ENCODE data around the gene PIP5KL1. TPM values are rescaled to one million over a fixed set of nuclear protein-coding genes. Genes with fewer than 3 reads are reported as not detected.
"Not testable (repeated sequence)": the region's sequence is repeated elsewhere in the genome, so short reads cannot be mapped to it uniquely, and the experiment has no call there.

The PIP5KL1 gene
- total RNA-seq, 1 donor from 2014 or later, result 1.2 TPM

DNA sequence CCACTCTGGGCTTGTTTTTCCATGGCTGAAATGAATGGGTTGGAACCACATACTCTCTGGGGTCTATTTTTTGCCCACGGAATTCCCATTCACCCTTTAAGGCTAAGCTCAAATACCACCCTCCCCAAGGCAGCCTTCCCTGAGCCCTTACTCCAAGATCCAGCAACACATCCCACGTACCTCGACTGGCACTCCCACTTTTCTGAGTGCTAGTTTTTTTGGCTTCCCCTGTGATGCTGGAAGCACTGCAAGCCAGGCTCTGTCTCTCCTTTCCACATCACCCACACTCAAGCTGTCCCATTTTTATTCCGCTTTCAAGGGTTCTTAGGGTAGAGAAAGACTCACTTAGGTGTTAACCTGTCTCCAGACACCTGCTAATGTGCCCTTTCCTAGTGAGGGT, 37.2 kb downstream of the PIP5KL1 start:
- intact Hi-C loops (cut with micrococcal nuclease), result no loop called here
- H3K27ac Mint-ChIP-seq, result no peak overlapping the region
- H3K4me3 Mint-ChIP-seq, result no peak overlapping the region
- peaks cover 22% of the 10 kb centered on the region for H3K4me1 Mint-ChIP-seq (ENCODE audit: low read depth)
- no peaks in the 10 kb centered on the region for H3K27me3 Mint-ChIP-seq (ENCODE audit: insufficient read depth)
- DNase-seq (ENCODE audit: low spot score), result no peak
- peaks cover 14% of the 10 kb centered on the region for H3K9me3 Mint-ChIP-seq
- H3K36me3 Mint-ChIP-seq (ENCODE audit: low read depth), result peaks cover 62% of the 10 kb centered on the region

DNA sequence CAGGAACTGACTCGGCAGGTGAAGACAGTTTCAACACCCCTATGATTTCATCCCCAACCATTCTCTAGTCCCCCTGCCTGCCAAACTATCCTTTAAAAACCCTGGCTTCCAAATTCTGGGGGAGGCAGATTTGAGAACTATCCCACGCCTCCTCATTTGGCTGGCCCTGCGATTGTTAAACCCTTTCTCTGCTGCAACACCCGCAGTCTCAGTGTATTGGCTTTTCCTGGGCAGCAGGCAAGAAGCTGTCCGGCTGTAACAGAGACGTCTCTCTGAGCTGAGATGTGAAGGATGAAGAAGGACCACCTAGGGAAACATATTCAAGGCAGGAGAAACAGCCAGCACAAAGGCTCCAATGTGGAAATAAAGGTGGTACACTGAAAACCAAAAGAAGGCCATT, 37.7 kb downstream of the PIP5KL1 start:
- H3K27ac Mint-ChIP-seq, result no peak overlapping the region
- H3K27me3 Mint-ChIP-seq (ENCODE audit: insufficient read depth), result no peaks in the 10 kb centered on the region
- intact Hi-C loops (cut with micrococcal nuclease), result no loop called here
- H3K36me3 Mint-ChIP-seq (ENCODE audit: low read depth), result peaks cover 62% of the 10 kb centered on the region
- DNase-seq (ENCODE audit: low spot score), result no peak
- peaks cover 20% of the 10 kb centered on the region for H3K4me1 Mint-ChIP-seq (ENCODE audit: low read depth)
- no peak overlapping the region for H3K4me3 Mint-ChIP-seq
- peaks cover 14% of the 10 kb centered on the region for H3K9me3 Mint-ChIP-seq

DNA sequence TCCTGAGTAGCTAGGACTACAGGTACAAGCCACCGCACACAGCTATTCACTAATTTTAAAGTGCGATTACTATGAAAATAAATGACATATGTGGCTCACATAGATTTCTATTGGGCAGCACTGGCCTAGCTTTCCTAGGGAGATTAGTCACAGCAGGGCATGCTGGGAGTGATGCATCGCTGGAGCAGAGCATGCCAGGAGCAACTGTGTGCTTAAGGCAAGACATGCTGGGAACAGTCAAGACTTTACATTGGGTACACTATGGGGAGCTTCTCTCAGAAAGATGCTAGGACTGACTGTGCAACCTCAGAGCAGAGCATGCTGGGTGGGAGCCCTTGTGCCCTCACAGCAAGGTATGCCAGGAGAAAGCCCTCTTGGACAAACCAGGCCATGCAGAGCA, 40.5 kb downstream of the PIP5KL1 start:
- Mint-ChIP-seq H3K27ac (no peak overlapping the region), H3K36me3 (ENCODE audit: low read depth) (peaks cover 58% of the 10 kb centered on the region), H3K4me1 (ENCODE audit: low read depth) (peaks cover 20% of the 10 kb centered on the region), H3K27me3 (ENCODE audit: insufficient read depth) (no peaks in the 10 kb centered on the region), H3K9me3 (peaks cover 8% of the 10 kb centered on the region), H3K4me3 (no peak overlapping the region)
- DNase-seq (ENCODE audit: low spot score), result no peak
- intact Hi-C loops (cut with micrococcal nuclease), result no loop called here

DNA sequence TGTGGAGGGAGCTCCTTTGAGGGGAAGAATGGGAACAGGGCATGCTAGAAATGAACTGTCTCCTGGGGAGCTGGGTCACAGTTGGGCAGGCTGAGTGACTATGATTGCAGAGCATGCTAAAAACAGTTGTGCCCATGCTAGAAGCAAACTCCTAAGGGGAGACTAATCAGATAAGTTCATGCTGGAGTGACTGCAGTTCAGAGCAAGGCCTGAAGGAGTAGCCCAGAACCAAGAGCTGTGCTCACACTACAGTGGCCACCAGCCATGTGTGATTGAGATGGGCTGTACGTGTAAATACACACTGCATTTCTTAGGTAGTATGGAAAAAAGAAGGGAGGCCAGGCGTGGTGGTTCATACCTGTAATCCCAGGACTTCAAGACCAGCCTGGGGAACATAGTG, 42.8 kb downstream of the PIP5KL1 start:
- H3K27me3 Mint-ChIP-seq (ENCODE audit: insufficient read depth), result no peaks in the 10 kb centered on the region
- H3K9me3 Mint-ChIP-seq, result no peaks in the 10 kb centered on the region
- H3K36me3 Mint-ChIP-seq (ENCODE audit: low read depth), result peaks cover 47% of the 10 kb centered on the region
- H3K4me1 Mint-ChIP-seq (ENCODE audit: low read depth), result peaks cover 20% of the 10 kb centered on the region
- no peak for DNase-seq (ENCODE audit: low spot score)
- intact Hi-C loops (cut with micrococcal nuclease), result no loop called here
- H3K27ac Mint-ChIP-seq, result no peak overlapping the region
- no peak overlapping the region for H3K4me3 Mint-ChIP-seq

DNA sequence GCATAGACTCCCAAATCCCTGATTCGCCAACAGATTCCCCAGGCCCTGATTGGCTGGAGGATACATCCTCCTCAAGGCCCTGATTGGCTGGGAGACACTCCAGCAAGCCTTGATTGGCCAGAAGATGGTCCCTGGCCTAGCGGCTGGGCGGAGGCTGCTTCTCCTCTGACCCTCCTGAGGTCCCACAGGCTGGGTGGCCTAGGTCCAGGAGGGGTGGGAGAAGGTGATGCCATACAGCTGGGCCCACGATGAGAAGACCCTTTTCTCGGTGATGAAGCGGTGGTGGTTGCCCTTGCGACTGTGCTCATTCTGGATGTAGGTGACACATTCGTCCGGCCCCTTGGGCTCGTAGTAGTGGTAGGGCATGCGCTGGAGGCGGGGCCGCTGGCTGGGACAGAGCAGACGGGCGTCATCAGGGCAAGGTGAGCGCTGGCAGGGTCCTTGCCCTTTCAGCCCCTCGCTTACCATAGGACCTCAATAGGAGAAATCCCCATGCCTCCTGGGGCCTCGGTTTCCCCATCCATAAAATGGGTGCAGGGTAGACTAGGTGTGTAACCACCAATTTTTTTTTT, 44.1 kb downstream of the PIP5KL1 start:
- Mint-ChIP-seq H3K4me1 (ENCODE audit: low read depth) (peaks cover 15% of the 10 kb centered on the region), H3K9me3 (no peaks in the 10 kb centered on the region), H3K36me3 (ENCODE audit: low read depth) (peaks cover 44% of the 10 kb centered on the region), H3K4me3 (no peak overlapping the region), H3K27me3 (ENCODE audit: insufficient read depth) (no peaks in the 10 kb centered on the region), H3K27ac (no peak overlapping the region)
- intact Hi-C loops (cut with micrococcal nuclease), result no loop called here
- no peak for DNase-seq (ENCODE audit: low spot score)

DNA sequence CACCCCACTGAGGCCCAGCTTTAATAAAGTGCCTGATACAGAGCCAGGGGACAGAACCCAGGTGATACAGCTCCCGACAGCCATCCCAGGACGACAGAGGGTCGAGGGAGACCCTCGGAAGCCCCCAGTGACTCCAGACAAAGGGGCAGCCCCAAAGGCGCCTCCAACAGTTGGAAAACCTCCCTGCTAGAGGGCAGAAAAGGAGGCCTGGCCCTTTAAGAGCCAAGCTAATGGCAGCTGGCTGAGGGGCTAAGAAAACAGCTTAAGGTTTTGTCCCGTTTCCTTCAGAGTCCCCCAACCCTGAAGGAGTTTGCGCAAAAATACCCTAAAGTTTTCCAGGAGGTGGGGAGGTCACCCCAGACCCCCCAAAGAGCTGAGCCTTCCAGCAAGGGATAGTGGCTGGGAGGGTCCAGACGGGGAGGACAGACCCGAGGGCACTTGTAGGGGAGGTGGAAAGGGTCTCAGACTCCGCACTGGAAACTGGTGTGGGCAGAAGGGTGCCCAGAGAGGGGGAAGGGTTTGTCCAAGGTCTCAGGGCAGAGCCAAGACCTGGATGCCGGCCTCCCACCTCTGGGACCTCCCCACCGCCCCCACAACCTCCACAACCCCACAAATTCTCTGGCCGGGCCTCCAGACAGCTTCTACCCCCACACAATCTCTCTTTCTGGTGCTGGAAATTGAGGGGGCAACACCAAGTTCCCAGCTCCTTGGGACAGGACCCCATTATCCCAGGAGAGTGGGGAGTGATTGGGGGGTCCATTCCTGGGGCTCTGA, 44.9 kb downstream of the PIP5KL1 start:
- Mint-ChIP-seq H3K4me1 (ENCODE audit: low read depth) (peaks cover 15% of the 10 kb centered on the region), H3K9me3 (no peaks in the 10 kb centered on the region), H3K27ac (no peak overlapping the region), H3K27me3 (ENCODE audit: insufficient read depth) (no peaks in the 10 kb centered on the region), H3K4me3 (no peak overlapping the region), H3K36me3 (ENCODE audit: low read depth) (peaks cover 39% of the 10 kb centered on the region)
- no peak for DNase-seq (ENCODE audit: low spot score)
- intact Hi-C loops (cut with micrococcal nuclease), result no loop called here

DNA sequence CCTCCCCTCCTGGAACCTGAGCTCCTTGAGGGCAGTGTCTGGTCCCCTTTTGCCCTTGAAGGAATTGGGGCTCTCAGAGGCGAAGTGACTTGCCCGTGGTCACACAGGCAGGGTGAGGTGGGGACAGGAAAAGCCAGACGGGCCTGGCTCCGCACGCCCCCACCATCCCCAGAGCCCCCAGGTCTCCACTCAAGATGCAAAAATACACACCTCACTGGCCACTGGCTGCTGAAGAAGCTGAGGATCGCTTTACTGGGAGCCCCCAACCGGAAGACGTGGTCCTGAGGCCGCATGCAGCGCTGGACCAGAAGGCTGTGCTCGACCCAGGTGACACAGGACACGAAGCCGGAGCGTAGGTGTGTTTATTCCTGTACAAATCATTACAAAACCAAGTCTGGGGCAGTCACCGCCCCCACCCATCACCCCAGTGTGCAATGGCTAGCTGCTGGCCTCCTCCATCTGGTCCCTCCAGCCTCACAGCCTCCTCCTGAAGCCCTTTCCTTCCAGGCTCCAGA, 45.5 kb downstream of the PIP5KL1 start:
- Mint-ChIP-seq H3K9me3 (no peaks in the 10 kb centered on the region), H3K27me3 (ENCODE audit: insufficient read depth) (no peaks in the 10 kb centered on the region), H3K4me1 (ENCODE audit: low read depth) (peaks cover 15% of the 10 kb centered on the region), H3K36me3 (ENCODE audit: low read depth) (peaks cover 34% of the 10 kb centered on the region), H3K27ac (no peak overlapping the region), H3K4me3 (no peak overlapping the region)
- DNase-seq (ENCODE audit: low spot score), result no peak
- intact Hi-C loops (cut with micrococcal nuclease), result loop anchor here (5.0 kb wide), 1 partner anchor 32 kb away; the partner anchor contains the start of gene ST6GALNAC4

DNA sequence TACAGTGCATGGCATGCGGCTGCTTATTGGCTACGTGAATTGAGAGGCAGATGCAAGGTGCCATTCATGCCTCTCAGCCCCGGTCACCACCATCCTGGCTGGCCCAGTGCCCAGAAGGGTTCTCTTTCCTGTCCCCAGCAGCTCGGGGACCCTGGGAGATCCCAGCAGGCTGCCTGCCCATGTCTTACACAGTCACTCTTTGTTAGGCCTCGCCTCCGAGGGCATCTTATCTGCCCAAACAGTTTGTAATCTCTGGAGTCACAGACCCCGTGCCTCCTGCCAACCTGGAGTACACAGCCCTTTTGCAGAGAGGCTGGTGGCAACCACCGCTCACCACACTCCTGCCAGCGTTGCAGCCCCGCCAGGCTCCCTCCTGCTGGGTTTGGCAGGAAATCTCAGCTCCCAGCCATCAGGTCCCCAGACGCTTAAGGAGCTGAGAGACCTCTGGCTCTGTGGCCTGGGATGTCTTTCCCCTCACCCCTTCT, 46.1 kb downstream of the PIP5KL1 start:
- intact Hi-C loops (cut with micrococcal nuclease), result loop anchor here (5.0 kb wide), 1 partner anchor 33 kb away; the partner anchor contains the start of gene ST6GALNAC4
- no peaks in the 10 kb centered on the region for H3K27me3 Mint-ChIP-seq (ENCODE audit: insufficient read depth)
- H3K27ac Mint-ChIP-seq, result no peak overlapping the region
- no peak for DNase-seq (ENCODE audit: low spot score)
- peaks cover 15% of the 10 kb centered on the region for H3K4me1 Mint-ChIP-seq (ENCODE audit: low read depth)
- H3K4me3 Mint-ChIP-seq, result no peak overlapping the region
- peaks cover 33% of the 10 kb centered on the region for H3K36me3 Mint-ChIP-seq (ENCODE audit: low read depth)
- no peaks in the 10 kb centered on the region for H3K9me3 Mint-ChIP-seq

DNA sequence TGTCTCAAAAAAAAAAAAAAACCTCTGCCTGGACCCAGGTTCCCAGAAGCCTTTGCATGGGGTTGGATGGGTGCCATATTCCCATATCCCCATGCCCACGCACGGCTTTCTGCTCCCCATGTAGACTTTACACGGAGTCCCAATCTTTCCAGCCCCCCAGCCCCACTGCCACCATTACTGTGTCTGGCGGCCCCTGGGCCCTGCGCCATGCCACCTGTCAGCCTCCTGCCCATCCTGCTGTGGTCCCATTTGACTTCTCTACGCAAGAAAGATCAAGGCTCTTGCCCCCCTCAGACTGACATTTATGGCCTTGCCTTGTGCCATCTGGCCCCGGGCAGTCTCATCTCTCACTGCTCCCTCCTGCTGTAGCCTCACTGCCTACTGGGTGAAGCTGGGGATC, 46.6 kb downstream of the PIP5KL1 start:
- Mint-ChIP-seq H3K9me3 (no peaks in the 10 kb centered on the region), H3K4me1 (ENCODE audit: low read depth) (peaks cover 15% of the 10 kb centered on the region), H3K27ac (no peak overlapping the region), H3K36me3 (ENCODE audit: low read depth) (peaks cover 35% of the 10 kb centered on the region), H3K4me3 (no peak overlapping the region), H3K27me3 (ENCODE audit: insufficient read depth) (no peaks in the 10 kb centered on the region)
- intact Hi-C loops (cut with micrococcal nuclease), result loop anchor here (5.0 kb wide), 1 partner anchor 33 kb away; the partner anchor contains the start of gene ST6GALNAC4
- DNase-seq (ENCODE audit: low spot score), result no peak

DNA sequence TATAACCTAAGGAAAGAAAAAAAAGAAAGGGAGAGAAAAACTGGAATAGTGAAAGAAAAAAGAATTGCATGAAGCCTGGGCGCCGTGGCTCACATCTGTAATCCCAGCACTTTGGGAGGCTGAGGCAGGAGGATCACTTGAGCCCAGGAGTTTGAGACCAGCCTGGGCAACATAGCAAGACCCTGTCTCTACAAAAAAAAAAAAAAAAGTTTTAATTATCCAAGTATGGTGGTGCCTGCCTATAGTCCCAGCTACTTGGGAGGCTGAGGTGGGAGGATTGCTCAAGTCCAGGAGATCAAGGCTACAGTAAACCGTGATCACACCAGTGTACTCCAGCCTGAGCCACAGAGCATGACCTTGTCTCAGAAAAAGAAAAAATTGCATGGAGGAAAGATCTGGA, 48.9 kb downstream of the PIP5KL1 start:
- H3K4me3 Mint-ChIP-seq; H3K27ac Mint-ChIP-seq; H3K27me3 Mint-ChIP-seq (ENCODE audit: insufficient read depth); DNase-seq (ENCODE audit: low spot score); H3K9me3 Mint-ChIP-seq: not testable (repeated sequence)
- H3K4me1 Mint-ChIP-seq (ENCODE audit: low read depth), result peaks cover 19% of the 10 kb centered on the region
- peaks cover 28% of the 10 kb centered on the region for H3K36me3 Mint-ChIP-seq (ENCODE audit: low read depth)
- intact Hi-C loops (cut with micrococcal nuclease), result loop anchor here (5.0 kb wide), 1 partner anchor 36 kb away; the partner anchor contains the start of gene ST6GALNAC4

DNA sequence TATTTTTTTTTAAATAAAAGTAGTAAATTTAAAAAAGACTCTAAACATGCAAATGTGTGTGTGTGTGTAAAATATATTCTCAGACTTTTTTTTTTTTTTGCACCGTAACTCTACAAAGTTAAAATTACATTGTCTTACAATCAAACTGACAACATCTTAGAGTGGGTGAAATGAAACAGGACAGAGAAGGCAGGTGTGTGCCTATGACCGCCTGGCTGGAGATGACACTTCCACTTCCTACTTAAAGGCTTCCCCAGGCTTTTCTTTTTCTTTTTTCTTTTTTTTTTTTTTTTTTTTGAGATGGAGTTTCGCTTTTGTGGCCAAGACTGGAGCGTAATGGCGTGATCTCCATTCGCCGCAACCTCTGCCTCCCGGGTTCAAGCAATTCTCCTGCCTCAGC, 50.4 kb downstream of the PIP5KL1 start:
- no peak for DNase-seq (ENCODE audit: low spot score)
- H3K4me3 Mint-ChIP-seq, result no peak overlapping the region
- no peaks in the 10 kb centered on the region for H3K9me3 Mint-ChIP-seq
- no peak overlapping the region for H3K27ac Mint-ChIP-seq
- peaks cover 6% of the 10 kb centered on the region for H3K27me3 Mint-ChIP-seq (ENCODE audit: insufficient read depth)
- H3K4me1 Mint-ChIP-seq (ENCODE audit: low read depth), result peaks cover 19% of the 10 kb centered on the region
- intact Hi-C loops (cut with micrococcal nuclease), result loop anchor here (5.0 kb wide), 1 partner anchor 37 kb away; the partner anchor contains the start of gene ST6GALNAC4
- H3K36me3 Mint-ChIP-seq (ENCODE audit: low read depth), result peaks cover 20% of the 10 kb centered on the region

DNA sequence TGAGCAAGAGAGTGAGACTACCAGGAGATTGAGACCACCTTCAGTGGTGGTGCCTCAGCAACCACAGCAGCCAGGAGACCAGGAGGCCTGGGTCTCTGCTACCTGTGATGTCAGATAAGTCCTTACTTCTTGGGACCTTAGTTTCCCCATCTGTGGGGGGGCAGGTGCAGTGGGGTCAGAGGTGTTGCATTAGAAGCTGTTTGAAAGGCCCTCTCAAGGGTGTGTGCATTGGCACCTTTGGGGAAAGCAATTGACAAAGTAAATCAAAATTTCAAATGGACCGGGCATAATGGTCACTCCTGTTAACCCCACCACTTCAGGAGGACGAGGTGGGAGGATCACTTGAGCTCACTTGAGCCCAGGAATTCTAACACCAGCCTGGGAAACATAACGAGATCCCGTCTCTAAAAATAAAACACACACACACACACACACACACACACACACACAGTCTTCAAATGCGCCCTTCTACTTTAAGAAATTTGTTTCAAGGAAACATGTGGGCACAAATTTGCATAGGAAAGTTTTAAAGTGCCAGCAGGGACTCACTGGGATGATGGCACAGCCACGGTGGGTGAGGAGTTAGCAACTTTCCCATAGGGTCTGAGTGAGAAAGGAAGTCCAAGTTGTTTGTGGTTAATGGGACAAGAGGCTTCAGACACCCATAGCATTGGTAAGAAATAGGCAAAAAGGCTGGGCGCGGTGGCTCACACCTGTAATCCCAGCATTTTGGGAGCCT, 51.8 kb downstream of the PIP5KL1 start:
- H3K27me3 Mint-ChIP-seq (ENCODE audit: insufficient read depth), result peaks cover 6% of the 10 kb centered on the region
- H3K4me1 Mint-ChIP-seq (ENCODE audit: low read depth), result peaks cover 9% of the 10 kb centered on the region
- no peaks in the 10 kb centered on the region for H3K9me3 Mint-ChIP-seq
- no peak overlapping the region for H3K4me3 Mint-ChIP-seq
- no peak for DNase-seq (ENCODE audit: low spot score)
- no peak overlapping the region for H3K27ac Mint-ChIP-seq
- peaks cover 13% of the 10 kb centered on the region for H3K36me3 Mint-ChIP-seq (ENCODE audit: low read depth)
- intact Hi-C loops (cut with micrococcal nuclease), result no loop called here

All from activated T-helper 1 cell treated with anti-CD3 and anti-CD28 coated beads, Interleukin-12 subunit alpha, Interleukin-12 subunit beta, Interleukin-2, Interleukin-4 antibody, amounts not matched to agents 30 ng/mL and 10 ng/mL and 1 ng/mL, durations not matched to agents 14 hours and 24 hours and 36 hours (primary cell).